Stimulated activated CD4-positive, alpha-beta T cell treated with anti-CD3 and anti-CD28 coated beads, TNF-alpha, amount 100 ng/mL, for 24 hours (primary cell): Measurements from ENCODE around the gene OPN5.

Source experiments
- DNase-seq, 3 experiments: peaks; one replicate each; pipeline ENCODE4 v3.0.0-alpha.2; 2020; ENCODE audit warnings: low read depth in 3 of 3

The OPN5 gene

GRCh38 chr6:47788498-47788884 lies 6.7 kb downstream of the OPN5 start:
- no peak for DNase-seq

GRCh38 chr6:47789553-47789952 lies 7.7 kb downstream of the OPN5 start:
- no peak for DNase-seq

GRCh38 chr6:47792216-47792733 lies 10.4 kb downstream of the OPN5 start:
- no peak for DNase-seq

GRCh38 chr6:47794577-47795135 lies 12.8 kb downstream of the OPN5 start:
- DNase-seq: no peak

- no peak for DNase-seq
These were observed 20.2 kb downstream of the OPN5 start for GRCh38 chr6:47801984-47802383.

- DNase-seq: no peak
These were observed 23.0 kb downstream of the OPN5 start for GRCh38 chr6:47804821-47805220.

- DNase-seq: no peak
These were observed 28.0 kb downstream of the OPN5 start for GRCh38 chr6:47809873-47810272.

GRCh38 chr6:47810885-47811284 lies 29.1 kb downstream of the OPN5 start:
- DNase-seq: no peak

- no peak for DNase-seq
These were observed 29.6 kb downstream of the OPN5 start for GRCh38 chr6:47811443-47811842.

GRCh38 chr6:47817749-47818148 lies 35.9 kb downstream of the OPN5 start:
- no peak for DNase-seq

GRCh38 chr6:47819461-47819860 lies 37.6 kb downstream of the OPN5 start:
- no peak for DNase-seq

- DNase-seq: no peak
These were observed 41.2 kb downstream of the OPN5 start for GRCh38 chr6:47822856-47823554.

- no peak for DNase-seq
These were observed 50.7 kb downstream of the OPN5 start for GRCh38 chr6:47832386-47833100.

- DNase-seq: no peak
These were observed 52.4 kb downstream of the OPN5 start for GRCh38 chr6:47834196-47834595.

- no peak for DNase-seq
These were observed 54.2 kb downstream of the OPN5 start for GRCh38 chr6:47836046-47836445.

GRCh38 chr6:47836639-47837038 lies 54.8 kb downstream of the OPN5 start:
- DNase-seq: no peak

- no peak for DNase-seq
These were observed 57.8 kb downstream of the OPN5 start for GRCh38 chr6:47839645-47840044.

- no peak for DNase-seq
These were observed 63.0 kb downstream of the OPN5 start for GRCh38 chr6:47844881-47845280.

- DNase-seq: no peak
These were observed 64.9 kb downstream of the OPN5 start for GRCh38 chr6:47846752-47847151.

GRCh38 chr6:47851091-47851490 lies 69.3 kb downstream of the OPN5 start:
- no peak for DNase-seq

GRCh38 chr6:47852727-47853126 lies 70.9 kb downstream of the OPN5 start:
- no peak for DNase-seq

GRCh38 chr6:47853766-47854165 lies 71.9 kb downstream of the OPN5 start:
- DNase-seq: no peak

GRCh38 chr6:47854971-47855370 lies 73.1 kb downstream of the OPN5 start:
- DNase-seq: no peak
